ENCODE data around the gene MUC5AC.
"Not testable (repeated sequence)": the region's sequence is repeated elsewhere in the genome, so short reads cannot be mapped to it uniquely, and the experiment has no call there.

Gene MUC5AC, protein sequence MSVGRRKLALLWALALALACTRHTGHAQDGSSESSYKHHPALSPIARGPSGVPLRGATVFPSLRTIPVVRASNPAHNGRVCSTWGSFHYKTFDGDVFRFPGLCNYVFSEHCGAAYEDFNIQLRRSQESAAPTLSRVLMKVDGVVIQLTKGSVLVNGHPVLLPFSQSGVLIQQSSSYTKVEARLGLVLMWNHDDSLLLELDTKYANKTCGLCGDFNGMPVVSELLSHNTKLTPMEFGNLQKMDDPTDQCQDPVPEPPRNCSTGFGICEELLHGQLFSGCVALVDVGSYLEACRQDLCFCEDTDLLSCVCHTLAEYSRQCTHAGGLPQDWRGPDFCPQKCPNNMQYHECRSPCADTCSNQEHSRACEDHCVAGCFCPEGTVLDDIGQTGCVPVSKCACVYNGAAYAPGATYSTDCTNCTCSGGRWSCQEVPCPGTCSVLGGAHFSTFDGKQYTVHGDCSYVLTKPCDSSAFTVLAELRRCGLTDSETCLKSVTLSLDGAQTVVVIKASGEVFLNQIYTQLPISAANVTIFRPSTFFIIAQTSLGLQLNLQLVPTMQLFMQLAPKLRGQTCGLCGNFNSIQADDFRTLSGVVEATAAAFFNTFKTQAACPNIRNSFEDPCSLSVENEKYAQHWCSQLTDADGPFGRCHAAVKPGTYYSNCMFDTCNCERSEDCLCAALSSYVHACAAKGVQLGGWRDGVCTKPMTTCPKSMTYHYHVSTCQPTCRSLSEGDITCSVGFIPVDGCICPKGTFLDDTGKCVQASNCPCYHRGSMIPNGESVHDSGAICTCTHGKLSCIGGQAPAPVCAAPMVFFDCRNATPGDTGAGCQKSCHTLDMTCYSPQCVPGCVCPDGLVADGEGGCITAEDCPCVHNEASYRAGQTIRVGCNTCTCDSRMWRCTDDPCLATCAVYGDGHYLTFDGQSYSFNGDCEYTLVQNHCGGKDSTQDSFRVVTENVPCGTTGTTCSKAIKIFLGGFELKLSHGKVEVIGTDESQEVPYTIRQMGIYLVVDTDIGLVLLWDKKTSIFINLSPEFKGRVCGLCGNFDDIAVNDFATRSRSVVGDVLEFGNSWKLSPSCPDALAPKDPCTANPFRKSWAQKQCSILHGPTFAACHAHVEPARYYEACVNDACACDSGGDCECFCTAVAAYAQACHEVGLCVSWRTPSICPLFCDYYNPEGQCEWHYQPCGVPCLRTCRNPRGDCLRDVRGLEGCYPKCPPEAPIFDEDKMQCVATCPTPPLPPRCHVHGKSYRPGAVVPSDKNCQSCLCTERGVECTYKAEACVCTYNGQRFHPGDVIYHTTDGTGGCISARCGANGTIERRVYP (N-terminal part only)

DNA sequence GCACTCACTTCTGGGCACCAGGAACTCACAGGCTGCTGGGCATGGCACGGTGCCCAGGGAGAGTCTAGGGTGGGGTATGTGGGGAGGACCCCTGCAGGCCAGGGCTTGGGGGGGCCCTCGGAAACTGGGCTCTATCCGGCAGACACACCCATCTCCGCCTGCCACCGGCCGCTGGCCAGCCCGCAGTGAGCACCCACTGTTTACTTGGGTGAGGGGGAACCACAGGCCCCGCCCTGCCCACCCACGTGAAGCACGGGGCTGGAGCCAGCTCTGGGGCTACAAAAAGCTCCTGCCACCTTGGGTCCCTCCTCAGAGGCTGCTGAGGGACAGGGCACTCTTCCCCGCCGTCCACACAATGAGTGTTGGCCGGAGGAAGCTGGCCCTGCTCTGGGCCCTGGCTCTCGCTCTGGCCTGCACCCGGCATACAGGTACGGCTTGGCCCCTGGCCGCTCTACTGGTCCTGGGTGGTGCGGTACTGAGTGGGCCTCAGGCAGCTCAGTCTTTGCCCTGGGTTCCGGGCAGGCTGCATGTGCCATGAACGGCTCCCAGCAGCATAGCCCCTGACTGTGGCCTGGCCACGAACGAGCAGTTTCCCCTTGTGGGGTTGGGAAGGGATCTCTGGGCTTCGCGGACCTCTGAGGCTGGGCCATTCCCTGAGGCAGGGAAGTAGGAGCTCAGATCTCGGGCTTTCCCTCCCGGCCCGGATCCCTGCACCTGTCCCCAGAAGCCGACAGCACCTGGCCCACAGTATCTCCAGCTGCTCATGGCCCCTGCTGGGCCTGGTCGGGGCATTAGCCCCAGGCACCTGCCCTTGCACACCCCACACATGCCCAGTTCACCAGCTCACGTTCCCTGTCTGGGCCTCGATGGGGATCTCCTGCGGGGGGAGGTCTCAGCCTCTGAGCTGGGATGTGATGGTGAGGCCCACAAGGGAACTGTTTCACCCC, at the start of gene MUC5AC:
MUC5AC (plus strand) TSS at position 309 of the 947 bp plus-strand sequence; CDS start at position 356, 47 bp downstream.
- DNase-seq = no peak

DNA sequence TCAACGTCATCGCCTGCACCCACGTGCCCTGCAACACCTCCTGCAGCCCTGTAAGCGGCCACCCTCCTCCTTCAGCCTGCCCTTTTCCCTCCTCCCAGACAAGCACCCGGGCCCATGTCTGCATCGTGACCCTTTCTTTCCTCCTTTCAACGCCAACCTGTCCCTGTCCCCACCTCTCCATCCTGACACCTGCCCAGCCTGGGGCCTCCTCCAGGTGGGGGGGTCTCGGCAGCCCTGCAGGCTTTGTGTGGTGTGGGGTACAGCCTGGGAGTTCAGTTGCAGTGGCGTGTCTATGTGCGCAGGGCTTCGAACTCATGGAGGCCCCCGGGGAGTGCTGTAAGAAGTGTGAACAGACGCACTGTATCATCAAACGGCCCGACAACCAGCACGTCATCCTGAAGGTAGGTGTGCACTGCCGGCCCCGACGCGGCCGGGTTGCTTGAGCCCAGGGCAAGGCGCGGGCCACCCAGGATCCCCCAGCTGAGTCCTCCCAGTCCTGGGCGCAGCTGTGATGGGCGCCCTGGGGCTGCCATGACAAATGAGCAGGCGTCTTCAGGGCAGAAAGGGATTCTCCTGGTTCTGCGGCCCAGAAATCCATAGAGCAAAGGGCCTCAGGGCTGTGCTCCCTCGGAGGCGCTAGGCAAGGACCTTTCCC, 49.4 kb upstream of the MUC5AC start:
- no peak for DNase-seq

DNA sequence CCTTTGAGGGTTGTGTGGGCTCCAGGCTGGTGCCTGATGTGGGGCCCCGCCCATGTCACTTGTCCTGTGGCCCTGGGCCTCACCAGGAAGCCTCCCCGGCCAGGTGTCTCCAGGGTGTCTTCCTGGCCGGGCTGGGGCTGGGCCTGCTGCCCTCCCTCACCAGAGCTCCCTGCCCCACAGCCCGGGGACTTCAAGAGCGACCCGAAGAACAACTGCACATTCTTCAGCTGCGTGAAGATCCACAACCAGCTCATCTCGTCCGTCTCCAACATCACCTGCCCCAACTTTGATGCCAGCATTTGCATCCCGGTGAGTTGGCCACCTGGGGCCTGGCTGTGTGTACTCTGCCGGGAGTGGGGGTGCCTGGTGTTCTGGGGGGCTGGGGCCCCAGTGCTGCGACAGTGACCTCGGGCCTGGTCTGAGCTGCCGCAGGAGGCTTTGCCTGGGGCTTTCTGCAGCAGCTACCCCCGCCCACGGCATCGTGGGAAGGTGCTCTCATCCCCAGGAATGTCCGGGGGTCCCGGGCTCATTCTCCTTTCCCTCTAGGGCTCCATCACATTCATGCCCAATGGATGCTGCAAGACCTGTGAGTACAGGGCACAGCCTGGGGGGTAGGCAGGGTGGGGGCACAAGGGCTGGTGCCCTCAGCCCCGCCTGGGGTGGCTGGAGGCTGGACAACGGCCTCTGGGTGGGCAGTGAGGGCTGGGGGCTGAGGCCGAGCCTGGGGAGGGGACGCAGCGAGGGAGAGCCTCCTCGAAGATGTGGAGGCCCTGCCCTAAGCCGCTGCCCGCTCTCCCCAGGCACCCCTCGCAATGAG, 48.4 kb upstream of the MUC5AC start:
- no peak for DNase-seq

DNA sequence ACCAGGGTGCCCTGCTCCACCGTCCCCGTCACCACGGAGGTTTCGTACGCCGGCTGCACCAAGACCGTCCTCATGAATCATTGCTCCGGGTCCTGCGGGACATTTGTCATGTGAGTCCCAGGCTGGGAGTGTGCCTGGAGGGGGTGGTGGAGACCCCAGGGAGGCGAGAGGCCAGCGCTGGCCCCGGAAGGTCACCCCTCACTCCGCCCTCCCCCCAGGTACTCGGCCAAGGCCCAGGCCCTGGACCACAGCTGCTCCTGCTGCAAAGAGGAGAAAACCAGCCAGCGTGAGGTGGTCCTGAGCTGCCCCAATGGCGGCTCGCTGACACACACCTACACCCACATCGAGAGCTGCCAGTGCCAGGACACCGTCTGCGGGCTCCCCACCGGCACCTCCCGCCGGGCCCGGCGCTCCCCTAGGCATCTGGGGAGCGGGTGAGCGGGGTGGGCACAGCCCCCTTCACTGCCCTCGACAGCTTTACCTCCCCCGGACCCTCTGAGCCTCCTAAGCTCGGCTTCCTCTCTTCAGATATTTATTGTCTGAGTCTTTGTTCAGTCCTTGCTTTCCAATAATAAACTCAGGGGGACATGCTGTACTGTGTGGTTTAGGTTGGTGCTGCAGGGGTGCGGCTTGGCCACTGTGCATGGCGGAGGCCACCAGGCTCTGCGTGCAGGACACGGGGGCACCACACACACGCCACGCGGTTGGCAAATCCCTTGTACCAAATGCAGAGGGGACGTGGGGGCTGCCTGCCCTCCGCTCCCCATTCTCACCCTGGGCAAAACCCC, 47.6 kb upstream of the MUC5AC start:
- no peak for DNase-seq

DNA sequence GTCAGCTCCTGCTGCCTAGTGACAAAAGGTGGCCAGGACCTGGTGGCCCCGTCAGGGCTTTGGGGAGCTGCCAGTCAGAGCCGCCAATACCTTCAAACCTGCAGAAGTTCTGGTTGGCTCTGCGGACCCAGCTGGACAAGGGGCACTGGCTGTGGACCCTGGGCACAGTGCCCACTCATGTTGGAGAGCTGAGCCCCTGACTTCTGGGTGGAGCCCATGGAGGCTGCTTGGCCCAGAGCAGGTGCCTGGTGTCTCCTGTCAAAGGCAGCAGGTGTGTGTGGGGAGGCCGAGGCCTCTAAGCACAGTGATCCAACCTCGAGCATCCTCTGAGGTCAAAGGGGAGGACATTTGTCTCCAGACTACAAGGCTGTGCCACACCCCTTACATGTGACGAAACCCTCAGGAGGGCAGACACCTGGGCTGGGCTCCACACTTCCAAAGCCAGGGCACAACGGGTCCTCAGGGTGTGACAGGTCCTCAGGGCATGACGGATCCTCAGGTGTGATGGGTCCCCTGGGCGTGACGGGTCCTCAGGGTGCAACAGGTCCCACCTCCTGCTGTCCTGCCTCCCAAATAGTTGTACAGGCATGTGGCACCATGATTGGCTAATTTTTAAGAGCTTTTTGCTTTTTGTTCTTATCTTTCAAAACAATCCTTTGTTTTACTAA, 46.1 kb upstream of the MUC5AC start:
- no peak for DNase-seq

DNA sequence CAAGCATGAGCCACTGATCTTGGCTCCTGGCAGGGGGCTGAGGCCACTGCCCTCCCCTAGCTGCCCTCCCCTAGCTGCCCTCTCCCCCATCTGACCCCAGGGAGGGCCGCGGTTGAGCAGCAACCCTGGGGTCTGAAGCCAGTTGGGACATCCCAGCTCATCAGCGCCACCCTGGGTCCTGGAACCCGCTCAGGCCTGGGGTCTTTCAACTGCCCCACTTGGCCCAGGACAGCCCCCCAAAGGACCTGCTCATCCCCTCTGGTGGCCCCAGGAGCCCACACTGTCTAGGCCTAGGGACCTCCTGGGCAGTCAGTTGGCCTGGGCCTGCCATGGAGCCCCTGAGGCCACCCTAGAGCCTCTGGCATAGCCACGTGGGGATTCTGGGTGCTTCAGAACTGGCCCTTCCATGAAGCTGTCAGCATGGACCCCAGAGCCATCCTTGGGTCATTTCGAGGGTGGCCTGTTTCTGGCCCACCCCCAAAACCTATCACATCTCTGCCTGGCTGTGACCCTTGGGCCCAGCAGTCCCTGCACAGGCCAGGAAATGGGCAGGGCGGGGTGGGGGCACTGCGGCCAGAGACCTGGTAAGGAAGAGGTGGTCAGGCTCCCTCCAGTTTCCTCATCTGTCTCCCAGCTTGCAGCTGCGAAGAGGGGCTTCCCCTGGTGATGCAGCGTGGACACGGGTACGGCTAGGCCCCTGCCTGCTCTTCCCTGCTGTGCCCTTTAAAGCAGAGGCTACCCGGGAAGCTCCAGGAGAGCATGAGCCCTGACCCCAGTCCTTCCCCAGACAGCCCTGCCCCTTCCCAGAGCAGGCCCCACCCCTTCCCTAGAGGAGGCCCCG, 45.2 kb upstream of the MUC5AC start:
- DNase-seq = no peak

DNA sequence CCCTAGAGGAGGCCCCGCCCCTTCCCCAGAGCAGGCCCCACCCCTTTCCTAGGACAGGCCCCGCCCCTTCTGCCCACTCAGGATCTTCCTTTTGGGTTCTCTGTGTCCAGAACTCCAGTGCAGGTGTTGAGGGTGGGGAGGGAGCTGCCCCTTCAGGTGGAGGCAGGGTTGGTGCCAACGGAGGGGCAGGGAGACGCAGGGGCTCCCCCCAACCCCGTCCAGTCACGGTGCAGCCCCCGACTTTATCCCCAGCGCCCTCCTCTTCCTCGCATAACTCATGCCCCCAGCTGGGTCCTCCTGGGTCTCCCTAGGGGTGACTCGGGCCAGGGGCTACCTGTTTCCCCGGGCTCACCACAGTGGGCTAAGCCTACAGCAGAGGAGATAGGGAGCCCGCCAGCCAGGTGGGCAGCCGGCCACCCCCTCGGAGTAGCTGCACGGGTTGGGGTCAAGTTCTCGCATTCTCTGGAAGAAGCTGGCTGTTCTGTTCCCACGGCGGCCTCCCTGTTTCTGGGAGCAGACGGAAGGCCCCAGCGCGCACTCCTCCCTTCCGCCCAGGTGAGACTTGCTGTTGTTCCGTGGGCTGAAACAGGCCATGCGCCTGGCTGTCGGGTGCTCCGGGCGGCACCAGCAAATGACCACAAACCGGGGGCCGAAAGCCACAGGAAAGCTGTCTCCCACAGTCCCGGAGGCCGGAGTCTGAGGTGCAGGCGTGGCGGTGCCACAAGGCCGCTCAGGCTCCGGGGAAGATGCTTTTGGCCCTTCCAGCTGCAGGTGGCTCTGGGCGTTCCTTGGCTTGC, 44.1 kb upstream of the MUC5AC start:
- no peak for DNase-seq

DNA sequence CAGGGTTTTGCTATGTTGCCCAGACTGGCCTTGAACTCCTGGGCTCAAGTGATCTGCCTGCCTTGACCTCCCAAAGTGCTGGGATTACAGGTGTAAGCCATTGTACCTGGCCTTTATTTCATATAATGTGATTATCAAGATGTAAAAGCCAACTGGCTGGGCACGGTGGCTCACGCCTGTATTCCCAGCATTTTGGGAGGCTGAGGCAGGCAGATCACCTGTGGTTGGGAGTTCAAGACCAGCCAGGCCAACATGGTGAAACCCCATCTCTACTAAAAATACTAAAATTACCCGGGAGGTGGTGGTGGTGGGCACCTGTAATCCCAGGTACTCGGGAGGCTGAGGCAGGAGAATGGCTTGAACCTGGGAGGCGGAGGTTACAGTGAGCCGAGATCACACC, 42.5 kb upstream of the MUC5AC start:
- DNase-seq = not testable (repeated sequence)

DNA sequence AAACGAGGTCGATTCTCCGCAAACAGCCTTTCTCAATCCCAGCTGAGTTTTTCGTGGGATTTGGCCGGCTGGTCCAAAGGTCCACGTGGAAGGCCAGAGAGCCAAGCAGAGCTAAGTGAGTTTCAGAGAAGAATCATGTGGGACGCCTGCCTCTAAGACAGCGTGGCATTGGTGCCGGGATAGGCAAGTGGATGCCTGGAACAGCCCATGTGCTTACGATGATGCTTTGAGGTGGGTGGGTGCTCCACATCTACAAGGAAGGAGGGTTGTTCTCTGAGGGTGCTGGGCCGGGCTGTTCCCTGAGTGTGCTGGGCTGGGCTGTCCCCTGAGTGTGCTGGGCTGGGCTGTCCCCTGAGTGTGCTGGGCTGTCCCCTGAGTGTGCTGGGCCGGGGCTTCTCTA, 41.6 kb upstream of the MUC5AC start:
- DNase-seq = no peak

DNA sequence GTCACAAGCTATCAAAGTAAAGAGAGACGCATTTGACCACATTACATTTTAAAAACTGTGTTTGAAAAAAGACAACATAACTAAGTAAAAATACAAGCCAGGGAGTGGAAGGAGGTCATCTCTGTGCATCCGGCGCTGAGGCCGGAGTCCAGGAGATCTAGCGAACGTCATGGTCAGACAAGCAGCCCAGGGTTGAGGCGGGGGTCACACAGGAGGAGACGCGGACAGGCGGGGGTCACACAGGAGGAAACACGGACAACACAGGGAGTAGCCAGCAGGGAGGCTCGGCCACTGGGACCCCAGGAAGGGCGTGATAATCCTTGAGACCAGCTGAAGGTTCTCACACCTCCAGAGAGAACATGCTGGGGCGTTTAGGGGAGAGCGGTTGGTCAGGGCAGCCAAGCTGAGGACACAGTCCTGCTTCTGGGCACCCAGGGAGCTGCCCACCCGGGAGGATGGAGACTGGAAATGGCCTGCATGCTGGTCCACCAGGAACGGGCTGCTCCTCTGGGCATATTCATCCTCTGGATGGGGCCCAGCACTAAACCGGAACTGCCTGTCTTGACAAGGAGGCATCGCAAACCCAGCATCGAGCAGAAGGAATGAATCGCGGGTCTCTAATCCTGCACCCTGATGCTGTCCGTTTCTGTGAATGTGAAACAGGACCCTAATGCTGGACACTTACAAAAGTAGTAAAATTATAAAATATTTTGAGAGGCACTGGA, 40.9 kb upstream of the MUC5AC start:
- DNase-seq = no peak

DNA sequence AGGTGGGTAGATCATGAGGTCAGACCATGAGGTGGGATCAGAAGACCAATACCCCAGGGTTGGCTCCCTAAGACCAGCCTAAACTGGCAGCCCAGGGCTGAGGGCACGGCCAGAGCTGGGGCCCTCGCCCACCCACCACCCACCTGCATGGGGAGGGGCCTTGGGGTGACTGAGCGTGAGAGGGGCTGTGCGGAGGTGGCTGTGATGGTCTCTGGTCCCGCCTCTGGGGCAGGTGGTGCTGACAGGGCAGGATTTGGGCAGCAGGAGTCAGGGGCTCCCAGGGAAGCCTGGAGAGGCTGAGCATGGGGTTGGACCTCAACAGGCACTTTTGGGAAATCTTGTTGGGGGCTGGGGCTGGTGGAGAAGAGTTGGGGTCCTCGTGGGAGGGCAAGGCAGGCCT, 39.8 kb upstream of the MUC5AC start:
- DNase-seq = no peak

DNA sequence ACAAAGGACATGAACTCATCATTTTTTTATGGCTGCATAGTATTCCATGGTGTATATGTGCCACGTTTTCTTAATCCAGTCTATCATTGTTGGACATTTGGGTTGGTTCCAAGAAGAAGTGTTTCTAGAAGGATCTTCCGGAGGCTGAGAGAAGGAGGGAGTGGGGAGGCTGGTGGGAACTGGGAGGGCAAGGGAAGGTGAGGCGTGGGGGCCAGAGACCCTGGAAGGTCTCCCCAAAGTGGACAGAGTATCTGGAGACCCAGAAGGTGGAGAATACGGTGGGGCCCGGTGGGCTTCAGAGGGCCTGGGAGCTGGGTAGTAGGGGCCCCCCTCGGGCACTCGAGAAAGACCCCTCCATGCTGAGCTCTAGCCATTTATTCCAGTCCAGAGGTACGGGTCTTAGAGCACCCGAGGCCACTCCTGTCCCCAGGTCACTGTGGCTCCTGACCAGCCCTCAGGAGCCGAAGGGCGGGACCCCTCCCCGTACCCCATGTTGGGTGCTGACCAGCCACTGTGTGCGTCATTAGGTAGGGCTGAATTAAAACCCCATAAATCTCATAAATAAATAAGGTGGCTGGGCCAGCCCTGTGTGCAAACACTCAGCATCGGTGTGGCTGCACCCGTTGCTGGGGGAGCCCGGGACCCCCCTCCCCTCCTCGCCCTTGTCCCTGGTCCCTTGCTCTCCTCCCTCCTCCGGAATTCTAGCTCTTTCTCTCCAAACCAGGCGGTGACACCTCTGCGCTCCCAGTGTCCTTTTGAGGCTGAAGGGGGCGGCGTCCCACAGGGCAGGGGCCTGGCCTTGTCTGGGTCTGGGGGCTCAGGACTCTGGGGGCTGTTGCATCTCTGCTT, 38.8 kb upstream of the MUC5AC start:
- DNase-seq = no peak

DNA sequence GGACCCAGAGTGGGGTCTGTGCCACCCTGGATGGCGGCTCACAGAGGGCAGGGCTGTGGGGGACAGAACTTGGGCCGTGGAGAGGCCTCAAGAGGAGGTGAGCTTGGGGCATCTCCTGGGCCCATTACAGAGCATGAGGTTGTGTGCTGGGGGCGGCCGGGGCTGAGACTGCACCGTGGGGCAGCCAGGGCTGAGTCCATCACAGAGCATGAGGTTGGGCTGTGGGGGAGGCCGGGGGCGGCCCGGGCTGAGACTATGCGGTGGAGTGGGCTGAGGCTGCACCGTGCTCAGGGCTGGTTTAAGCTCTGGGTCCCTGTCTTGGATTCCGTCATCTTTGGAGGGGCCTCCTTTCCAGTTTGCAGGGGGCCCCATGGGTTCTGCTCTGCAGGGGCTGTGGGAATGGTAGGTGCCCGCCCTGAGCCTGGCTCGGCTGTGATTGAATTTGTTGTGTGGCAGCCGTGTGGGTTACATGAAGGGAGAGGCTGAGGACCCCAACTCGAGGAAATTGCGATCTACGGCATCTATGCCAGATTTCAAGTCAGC, 38.1 kb upstream of the MUC5AC start:
- no peak for DNase-seq

DNA sequence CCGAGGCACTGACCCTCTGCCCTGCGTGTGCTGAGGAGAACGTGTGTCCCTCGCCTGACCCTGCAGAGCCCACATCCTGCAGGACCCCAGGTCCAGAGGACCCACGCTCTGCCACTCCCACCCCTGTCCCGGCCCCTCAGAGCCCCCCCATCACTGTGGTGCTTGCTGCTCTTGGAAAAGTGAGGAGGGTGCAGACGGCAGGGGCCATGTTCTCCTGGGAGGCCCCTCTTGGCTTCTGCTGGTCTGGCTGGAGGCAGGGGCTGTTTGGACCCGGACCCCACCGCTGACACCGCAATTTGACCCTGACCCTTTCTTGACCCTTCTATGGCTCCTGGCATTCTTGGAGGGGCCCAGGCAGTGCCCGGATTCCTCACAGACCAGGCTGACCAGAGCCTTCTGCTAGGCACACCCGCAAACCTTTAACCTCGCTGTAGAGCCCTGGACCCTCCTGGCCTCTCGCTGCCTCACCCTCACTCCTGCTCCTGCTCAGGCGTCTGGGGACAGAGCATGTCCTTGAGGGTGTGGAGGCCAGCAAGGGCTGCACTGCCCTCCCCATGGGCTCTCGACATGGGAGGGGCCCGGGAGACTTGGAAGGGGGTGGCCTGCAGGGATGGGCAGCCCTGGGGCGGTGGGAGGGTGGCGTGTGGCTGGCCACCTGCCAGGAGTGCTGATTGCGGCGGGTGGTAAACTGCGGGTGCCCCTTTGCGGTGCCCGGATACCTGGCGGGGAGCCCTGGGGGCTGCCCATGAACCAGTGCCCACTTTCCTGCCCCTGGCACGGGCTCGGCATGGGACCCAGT, 37.0 kb upstream of the MUC5AC start:
- no peak for DNase-seq
